ENCODE results near the gene PIGS. TPM values are rescaled to one million over a fixed set of nuclear protein-coding genes. Genes with fewer than 3 reads are reported as not detected.
A peak's percentile ranks its signal among the peaks of the same experiment; 100 is the strongest.

Gene PIGS
- total and polyA plus RNA-seq, 9 of the 15 experiments (the other 6 are each of a cell fraction or from before 2014, with no cell fraction given): 47.5 to 138 (median 57.6) TPM

DNA sequence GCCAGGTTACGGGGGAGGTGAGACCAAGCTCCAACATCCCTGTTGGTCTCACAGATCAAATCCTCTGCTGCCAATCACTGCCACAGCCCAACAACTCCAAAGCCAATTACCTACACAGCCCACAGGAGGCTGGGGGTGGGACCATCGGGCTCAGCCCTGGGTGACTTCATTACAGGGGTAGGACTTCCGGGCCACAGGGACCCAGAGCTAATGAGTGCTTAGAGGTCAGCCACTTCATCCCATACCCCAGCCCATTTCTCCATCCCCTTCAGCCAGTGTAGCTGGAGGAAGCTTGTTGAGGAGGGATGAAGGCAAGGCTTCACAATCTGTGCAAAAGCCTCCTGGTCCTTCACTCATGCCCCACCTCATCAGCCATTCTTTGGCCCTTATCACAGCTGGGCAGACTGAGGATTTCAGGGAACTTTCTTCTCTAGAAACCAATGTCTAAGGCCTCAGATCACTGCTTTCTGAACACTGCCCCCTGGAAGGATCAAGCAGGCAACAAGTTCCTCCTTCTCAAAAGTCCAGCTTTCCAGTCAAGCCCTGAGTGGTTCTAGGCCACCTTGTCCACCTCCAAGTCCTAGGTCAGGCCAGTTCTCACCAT is 59.4 kb downstream of the PIGS start:
- Histone ChIP-seq H3K9ac (ENCODE audit: insufficient read depth in 1 of 2, low read depth in 2 of 2, low read length in 2 of 2) (no peak overlapping the region), H3K36me3 (ENCODE audit: control insufficient read depth, insufficient read depth, low read length) (no peaks in the 10 kb centered on the region), H3K79me2 (ENCODE audit: control insufficient read depth, insufficient read depth, low read length) (no peaks in the 10 kb centered on the region), H2AFZ (ENCODE audit: low read depth, low read length) (no peak overlapping the region), H3K9me1 (ENCODE audit: control insufficient read depth, insufficient read depth, low read length) (no peaks in the 10 kb centered on the region), H3K9me3 (replicated peaks; ENCODE audit: control insufficient read depth, insufficient read depth, low read depth, low read length) (no peaks in the 10 kb centered on the region; the same call in 1 of the 2 replicates), H4K20me1 (replicated peaks; ENCODE audit: control insufficient read depth, insufficient read depth, low read length) (peaks cover 13% of the 10 kb centered on the region), H3K4me3 (no peak overlapping the region), H3K27me3 (ENCODE audit: control insufficient read depth in 2 of 2, insufficient read depth in 2 of 2, low read length in 2 of 2) (peaks cover 18 to 59% of the 10 kb centered on the region in 2 experiments), H3K4me2 (ENCODE audit: insufficient read depth, low read length) (no peak overlapping the region), H3K4me1 (replicated peaks in 1 of 2; ENCODE audit: control insufficient read depth in 2 of 2, insufficient read depth in 2 of 2, low read length in 2 of 2) (peaks cover 0 to 17% of the 10 kb centered on the region in 2 experiments; a peak in 2 of 5 replicates), H3K27ac (ENCODE audit: extremely low read depth, low read depth, low read length) (no peak overlapping the region)
- ChIA-PET POLR2A (interaction anchor here (0.6 to 2.0 kb wide), 4 partner anchors 9 to 130 kb away, joined by 3 to 7 read pairs (median 3); no protein-coding TSS in a partner anchor), CTCF (ENCODE audit: low intra/inter-chr PET ratio) (no interaction called here)
- peak; percentile 80 for ATAC-seq
- intact Hi-C loops (cut with micrococcal nuclease) (loop anchor here (5.0 kb wide), 1 partner anchor 35 kb away; no protein-coding TSS in a partner anchor), in situ Hi-C loops (cut with MboI) (no loop called here)
- FAIRE-seq: peak; percentile 79
- 5% methylated on average over 3 of the region's 3 CpGs for WGBS (ENCODE audit: insufficient coverage, low coverage, missing lambda C conversion rate)
- peak in 3 of 4 experiments; percentile 39 to 47 (median 47) for DNase-seq (ENCODE audit: extremely low read depth in 1 of 4, low spot score in 3 of 4)
- no TSS peak for BruUV-seq (replicated peaks)
- TF ChIP-seq TAL1 (IDR thresholded peaks at IDR 0.05): peak; percentile 41
- no peak for TF ChIP-seq HOXB6 (CRISPR knock-in tag; IDR thresholded peaks at IDR 0.05; ENCODE audit: borderline replicate concordance)
- 0 out of 2 replicates have a peak, but pooled peaks have one; percentile 13 for TF ChIP-seq CBFA2T2 (conservative IDR thresholded peaks at IDR 0.05)
- no peak for TF ChIP-seq NR2C2 (CRISPR knock-in tag; IDR thresholded peaks at IDR 0.05)
- TF ChIP-seq NR2C2 (tag; IDR thresholded peaks at IDR 0.05): peak; percentile 53
- TF ChIP-seq SMARCE1 (IDR thresholded peaks at IDR 0.05): peak; percentile 64; the same call in 1 of the 2 replicates
- peak; percentile 28; the same call in 1 of the 2 replicates for TF ChIP-seq CTBP1 (IDR thresholded peaks at IDR 0.05; ENCODE audit: borderline replicate concordance)
- peak; percentile 45; the same call in 1 of the 2 replicates for TF ChIP-seq ARID1B (IDR thresholded peaks at IDR 0.05)
- TF ChIP-seq SMARCC2 (IDR thresholded peaks at IDR 0.05; ENCODE audit: low read depth): peak; percentile 65; the same call in 1 of the 2 replicates
- TF ChIP-seq TEAD4 (IDR thresholded peaks at IDR 0.05; ENCODE audit: low read length): peak; percentile 37; the same call in 1 of the 2 replicates
- TF ChIP-seq TEAD4 (CRISPR knock-in tag; IDR thresholded peaks at IDR 0.05; ENCODE audit: borderline replicate concordance): no peak
- TF ChIP-seq, protein P1, sequence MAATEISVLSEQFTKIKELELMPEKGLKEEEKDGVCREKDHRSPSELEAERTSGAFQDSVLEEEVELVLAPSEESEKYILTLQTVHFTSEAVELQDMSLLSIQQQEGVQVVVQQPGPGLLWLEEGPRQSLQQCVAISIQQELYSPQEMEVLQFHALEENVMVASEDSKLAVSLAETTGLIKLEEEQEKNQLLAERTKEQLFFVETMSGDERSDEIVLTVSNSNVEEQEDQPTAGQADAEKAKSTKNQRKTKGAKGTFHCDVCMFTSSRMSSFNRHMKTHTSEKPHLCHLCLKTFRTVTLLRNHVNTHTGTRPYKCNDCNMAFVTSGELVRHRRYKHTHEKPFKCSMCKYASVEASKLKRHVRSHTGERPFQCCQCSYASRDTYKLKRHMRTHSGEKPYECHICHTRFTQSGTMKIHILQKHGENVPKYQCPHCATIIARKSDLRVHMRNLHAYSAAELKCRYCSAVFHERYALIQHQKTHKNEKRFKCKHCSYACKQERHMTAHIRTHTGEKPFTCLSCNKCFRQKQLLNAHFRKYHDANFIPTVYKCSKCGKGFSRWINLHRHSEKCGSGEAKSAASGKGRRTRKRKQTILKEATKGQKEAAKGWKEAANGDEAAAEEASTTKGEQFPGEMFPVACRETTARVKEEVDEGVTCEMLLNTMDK (IDR thresholded peaks at IDR 0.05; ENCODE audit: borderline replicate concordance, insufficient read depth, low read depth, low read length, poor library complexity, severe bottlenecking): peak; percentile 94
- TF ChIP-seq ZNF134 (CRISPR knock-in tag; conservative IDR thresholded peaks at IDR 0.05): no peak
- TF ChIP-seq KDM1A (IDR thresholded peaks at IDR 0.05): peak; percentile 42 to 68; a peak in 3 of 4 replicates
- TF ChIP-seq FOS (IDR thresholded peaks at IDR 0.05; ENCODE audit: extremely low read depth, insufficient read length): no peak
- TF ChIP-seq KDM4B (IDR thresholded peaks at IDR 0.05; ENCODE audit: borderline replicate concordance in 2 of 2, low read depth in 1 of 2): no peak
- peak; percentile 50 to 76; a peak in 1 of 4 replicates for TF ChIP-seq RCOR1 (IDR thresholded peaks at IDR 0.05; ENCODE audit: borderline replicate concordance in 1 of 2, low read depth in 2 of 2, low read length in 2 of 2)
- TF ChIP-seq CBFA2T3 (IDR thresholded peaks at IDR 0.05): peak; percentile 51
- peak; percentile 28; the same call in 1 of the 2 replicates for TF ChIP-seq NR2C1 (IDR thresholded peaks at IDR 0.05)
- no peak for TF ChIP-seq NR2C1 (tag; IDR thresholded peaks at IDR 0.05)
- TF ChIP-seq HDAC2 (IDR thresholded peaks at IDR 0.05): 0 out of 2 replicates have a peak, but pooled peaks have one; percentile 25
